CD4-positive, alpha-beta T cell treated with Interleukin-4 for 1 hour (primary cell): ENCODE measurements around the gene LILRA6.
"Not testable (repeated sequence)": the region's sequence is repeated elsewhere in the genome, so short reads cannot be mapped to it uniquely, and the experiment has no call there.

Experiments used
- DNase-seq, 2 donors: peaks; one replicate each; pipeline ENCODE4 v3.0.0-alpha.2; 2020 to 2022

The LILRA6 gene

GRCh38 chr19:54262470-54262869 lies 19.9 kb upstream of the LILRA6 start:
- DNase-seq, result no peak

DNA sequence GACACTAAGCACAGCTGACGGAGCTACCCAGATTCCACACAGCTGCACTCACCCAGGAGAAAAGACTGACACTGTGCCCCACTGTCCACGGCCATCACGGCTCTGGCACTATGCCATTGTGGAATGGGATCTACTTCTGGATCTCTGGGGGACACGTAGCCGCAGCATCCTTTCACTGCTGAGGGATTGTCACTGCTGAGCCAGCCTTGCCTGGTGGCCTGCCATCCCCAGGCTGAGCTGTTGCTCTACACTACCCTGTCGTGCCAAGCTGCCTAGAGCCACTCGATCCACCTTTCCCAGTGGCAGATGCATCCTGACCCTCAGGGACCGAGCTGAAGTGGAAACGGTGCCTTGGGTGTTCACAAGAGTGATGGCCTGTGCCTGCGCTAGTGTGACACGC lies 19.5 kb upstream of the LILRA6 start:
- no peak for DNase-seq

DNA sequence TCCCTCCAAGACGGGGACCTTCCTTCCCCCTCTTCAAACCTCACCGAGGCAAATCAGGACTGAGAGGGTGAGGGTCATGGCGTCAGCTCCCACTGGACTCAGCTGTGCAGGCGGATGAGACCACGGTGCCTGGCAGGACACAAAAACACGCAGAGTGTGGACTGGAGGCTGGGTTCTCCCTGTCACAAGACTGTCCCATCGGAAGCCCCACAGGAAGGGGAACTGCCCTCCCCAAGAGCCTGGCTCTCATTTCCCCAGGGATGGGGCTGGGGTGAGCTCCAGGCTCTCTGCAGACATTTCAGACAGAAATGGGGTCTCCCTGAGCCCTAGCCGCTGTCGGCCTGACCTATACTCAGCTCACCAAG lies 14.5 kb upstream of the LILRA6 start, which contains the start of gene LILRB5:
Gene LILRB5 (minus strand): TSS at position 158 of the 365 bp plus-strand sequence. CDS start 80 bp downstream, at position 78.
- no peak for DNase-seq

DNA sequence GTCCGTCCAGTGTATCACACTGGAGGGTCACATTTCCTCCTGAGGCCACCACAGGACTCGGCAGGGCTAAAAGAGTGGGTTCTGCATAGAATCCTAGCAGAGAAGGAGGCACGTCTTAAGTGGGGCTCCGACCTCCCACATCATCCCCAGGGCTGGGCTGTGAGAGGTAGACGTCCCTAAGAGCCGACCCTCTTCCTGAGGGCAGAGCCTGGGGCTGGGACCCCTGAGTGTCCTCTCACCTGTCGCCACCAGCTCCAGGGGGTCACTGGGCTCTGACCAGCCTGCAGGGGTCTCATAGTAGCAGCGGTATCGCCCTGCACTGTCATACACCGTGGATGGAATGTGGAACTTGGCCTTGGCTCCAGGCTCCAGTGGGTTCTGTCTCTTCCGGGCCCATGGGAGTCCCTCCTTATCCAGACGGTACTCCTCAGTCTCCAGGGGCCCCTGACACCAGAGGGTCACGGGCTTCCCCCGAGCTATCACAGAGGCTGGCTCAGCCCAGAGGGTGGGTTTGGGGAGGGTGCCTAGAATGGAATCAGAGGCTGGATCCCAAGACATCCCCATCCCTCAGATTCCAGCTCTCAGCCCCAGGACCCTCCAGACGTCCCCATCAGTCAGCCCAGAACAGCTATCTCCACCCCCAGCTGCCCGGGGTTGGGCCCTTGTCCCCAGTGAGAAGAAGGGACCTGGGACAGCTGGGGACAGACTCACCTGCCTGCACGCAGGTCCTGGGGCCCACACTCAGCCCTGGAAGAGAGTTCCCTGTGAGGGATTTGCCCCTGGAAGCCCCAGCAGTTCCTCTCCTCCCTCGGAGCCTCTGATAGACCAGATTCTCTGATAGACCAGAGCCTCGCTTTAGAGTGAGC lies 13.9 kb upstream of the LILRA6 start:
- no peak for DNase-seq

DNA sequence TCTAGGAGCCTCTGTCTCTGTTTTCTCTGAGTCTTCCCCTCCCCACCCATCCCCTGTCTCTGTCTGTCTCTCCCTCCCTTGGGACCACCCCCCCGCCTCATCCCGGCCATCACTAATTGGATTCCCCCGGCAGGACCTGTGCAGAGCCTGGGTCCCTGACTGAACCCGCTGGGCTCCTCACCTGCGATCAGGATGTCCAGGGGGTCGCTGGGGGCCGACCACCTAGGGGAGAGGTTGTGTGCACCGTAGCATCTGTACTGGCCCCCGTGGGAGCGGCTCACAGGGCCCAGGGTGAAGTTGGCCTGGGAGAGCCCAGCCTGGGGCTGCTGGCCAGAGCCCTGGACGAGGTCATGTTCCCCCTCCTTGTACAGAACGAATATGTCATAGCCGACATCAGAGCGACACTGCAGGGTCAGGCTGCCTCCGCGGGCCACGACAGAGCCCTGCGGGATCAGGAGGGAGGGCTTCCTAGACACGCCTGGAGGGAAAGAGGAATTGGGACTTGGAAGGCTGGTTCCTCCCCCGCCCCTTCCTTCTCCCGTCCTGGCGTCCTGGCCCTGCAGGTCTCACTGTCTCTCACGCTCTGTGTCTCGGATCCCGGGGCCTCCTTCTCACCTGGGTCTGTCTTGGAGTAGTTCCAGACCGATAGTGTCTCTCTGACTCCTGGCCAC lies 12.7 kb upstream of the LILRA6 start:
- no peak for DNase-seq

- no peak for DNase-seq
Observed at GRCh38 chr19:54254195-54254906, 11.8 kb upstream of the LILRA6 start.

GRCh38 chr19:54253331-54254194 lies 11.0 kb upstream of the LILRA6 start:
- no peak for DNase-seq

DNA sequence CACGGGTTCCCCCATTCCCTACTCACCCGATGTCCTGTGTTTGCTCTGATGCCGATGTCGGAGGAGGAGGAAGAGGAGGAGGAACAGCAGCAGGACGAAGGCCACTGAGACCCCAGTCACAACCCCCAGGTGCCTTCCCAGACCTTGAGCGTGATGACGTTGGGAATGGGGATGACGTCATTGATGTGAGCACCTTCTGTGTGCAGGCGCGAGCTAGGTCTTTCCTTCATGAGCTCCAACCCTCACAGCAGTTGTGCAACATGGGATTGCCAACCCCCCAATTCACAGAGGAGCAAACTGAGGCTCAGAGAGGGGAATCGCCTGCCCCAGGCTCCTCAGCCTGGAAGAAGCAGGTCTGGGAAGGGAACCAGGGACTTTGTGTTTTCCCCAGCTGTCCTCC lies 10.3 kb upstream of the LILRA6 start:
- no peak for DNase-seq

DNA sequence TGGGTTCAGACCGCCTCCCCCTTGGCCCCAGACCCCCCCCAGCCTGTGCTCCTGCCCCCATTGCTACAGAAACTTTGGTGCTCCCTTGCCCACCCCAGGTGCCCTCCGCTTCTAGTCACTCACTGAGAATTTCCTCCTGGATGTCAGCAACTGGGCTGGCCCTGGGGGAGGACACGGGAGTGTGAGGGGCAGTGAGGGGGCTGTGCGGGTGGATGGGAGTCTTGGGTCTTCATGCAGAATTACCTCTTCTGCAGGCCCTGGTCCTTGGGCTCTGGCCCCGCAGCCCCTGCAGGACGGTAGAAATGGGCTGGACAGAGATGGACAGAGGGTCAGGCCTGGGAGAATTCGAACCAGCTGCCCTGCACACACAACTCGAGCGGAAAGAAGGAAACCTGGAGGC lies 9.7 kb upstream of the LILRA6 start:
- no peak for DNase-seq

GRCh38 chr19:54248016-54248601 lies 5.5 kb upstream of the LILRA6 start:
- DNase-seq, result peak; percentile 25 to 70

GRCh38 chr19:54247106-54247930 lies 4.7 kb upstream of the LILRA6 start:
- no peak for DNase-seq

DNA sequence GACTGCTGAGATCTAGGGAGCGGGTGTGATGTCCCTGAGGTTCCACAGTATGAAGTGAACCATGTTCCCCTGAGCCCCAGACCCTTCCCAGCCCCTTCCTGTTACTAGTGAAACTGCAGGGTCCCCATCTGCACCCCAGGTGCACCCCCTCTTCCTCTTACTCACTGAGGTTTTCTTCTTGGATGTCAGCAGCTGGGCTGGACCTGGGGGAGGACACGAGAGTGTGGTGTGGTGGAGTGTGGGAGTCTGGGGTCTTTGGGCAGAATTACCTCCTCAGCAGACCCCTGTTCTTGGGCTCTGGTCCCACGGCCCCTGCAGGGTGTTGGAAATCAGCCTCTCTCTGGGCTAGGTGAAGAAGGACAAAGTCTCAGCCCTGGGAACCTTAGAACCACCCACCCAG lies 3.3 kb upstream of the LILRA6 start:
- no peak for DNase-seq

- not testable (repeated sequence) for DNase-seq
Observed at GRCh38 chr19:54243809-54244208, 1.2 kb upstream of the LILRA6 start.

DNA sequence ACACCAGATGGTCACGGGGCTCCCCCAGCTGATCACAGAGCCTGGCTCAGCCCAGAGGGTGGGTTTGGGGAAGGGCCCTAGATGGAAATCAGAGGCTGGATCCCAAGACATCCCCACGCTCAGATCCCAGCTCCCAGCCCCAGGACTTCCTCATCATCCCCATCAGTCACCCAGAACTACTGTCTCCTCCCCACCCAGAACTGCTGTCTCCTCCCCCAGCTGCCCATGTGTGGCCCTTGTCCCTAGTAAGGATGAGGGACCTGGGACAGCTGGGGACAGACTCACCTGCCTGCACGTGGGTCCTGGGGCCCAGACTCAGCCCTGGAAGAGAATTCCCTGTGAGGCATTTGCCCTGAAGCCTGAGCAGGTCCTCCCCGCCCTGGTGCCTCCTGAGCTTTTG lies 356 bp downstream of the LILRA6 start:
- DNase-seq, result not testable (repeated sequence)

GRCh38 chr19:54240372-54241336 lies 1.9 kb downstream of the LILRA6 start:
- not testable (repeated sequence) for DNase-seq

- not testable (repeated sequence) for DNase-seq
Observed at GRCh38 chr19:54239491-54240371, 2.9 kb downstream of the LILRA6 start.

DNA sequence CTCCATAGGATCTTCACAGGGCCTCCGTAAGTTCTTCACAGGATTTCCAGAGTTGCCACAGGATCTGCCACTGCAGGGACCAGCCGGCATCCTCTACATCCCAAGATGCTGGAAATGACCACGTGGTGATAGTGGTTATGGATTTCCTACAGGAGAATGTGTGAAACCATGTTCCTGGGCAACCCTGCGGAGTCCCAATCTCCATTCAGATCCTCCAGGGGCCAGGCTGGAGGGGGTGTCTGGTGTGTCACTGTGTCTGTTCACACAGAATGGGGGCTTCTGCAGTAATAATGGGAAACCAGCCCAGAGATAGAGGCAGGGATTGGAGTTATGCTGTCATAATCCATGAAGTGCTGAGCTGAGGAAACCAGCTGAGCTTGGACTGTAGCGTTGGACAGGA lies 8.6 kb downstream of the LILRA6 start:
- no peak for DNase-seq

- DNase-seq, result peak; percentile 84 to 85
Observed at GRCh38 chr19:54231077-54231931, 11.3 kb downstream of the LILRA6 start.
